Neural progenitor cell (in vitro differentiated cells): ENCODE results near the gene AKR1E2.

ENCODE experiments used
- EZH2 ChIP-seq: fragments of 200-600 bp; sonication (generic); IDR thresholded peaks from 2 replicates; pipeline ENCODE4 v1.6.1; 2017; ENCODE audit warnings: antibody characterized with exemption, mild to moderate bottlenecking, moderate library complexity
- EZH2phosphoT487 ChIP-seq: fragments of 200-600 bp; sonication (generic); IDR thresholded peaks from 2 replicates; pipeline ENCODE4 v1.6.1; 2017; ENCODE audit warnings: antibody characterized with exemption
- TF ChIP-seq, protein P1 (sequence below): fragments of 200-600 bp; sonication (generic); IDR thresholded peaks from 2 replicates; pipeline ENCODE4 v1.5.1; 2017; ENCODE audit warnings: antibody characterized with exemption, mild to moderate bottlenecking

DNA sequence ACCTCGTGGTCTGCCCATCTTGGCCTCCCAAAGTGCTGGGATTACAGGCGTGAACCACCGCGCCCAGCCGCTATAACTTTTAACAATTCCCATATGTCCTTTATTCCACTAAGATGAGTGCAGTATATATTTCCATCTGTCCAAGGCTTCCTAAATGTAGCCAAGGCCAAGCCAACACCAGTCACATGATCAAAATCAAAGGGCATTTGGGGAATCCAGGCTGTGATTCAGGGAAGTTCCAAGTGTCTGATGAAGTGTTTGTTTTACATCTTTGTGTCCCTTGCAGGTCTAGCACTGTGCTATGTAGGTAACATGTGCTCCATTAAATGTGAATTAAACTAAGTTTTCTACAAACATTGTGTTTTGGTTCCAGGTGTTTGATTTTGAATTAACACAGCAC lies 20.8 kb downstream of the AKR1E2 start:
- TF ChIP-seq, protein P1, sequence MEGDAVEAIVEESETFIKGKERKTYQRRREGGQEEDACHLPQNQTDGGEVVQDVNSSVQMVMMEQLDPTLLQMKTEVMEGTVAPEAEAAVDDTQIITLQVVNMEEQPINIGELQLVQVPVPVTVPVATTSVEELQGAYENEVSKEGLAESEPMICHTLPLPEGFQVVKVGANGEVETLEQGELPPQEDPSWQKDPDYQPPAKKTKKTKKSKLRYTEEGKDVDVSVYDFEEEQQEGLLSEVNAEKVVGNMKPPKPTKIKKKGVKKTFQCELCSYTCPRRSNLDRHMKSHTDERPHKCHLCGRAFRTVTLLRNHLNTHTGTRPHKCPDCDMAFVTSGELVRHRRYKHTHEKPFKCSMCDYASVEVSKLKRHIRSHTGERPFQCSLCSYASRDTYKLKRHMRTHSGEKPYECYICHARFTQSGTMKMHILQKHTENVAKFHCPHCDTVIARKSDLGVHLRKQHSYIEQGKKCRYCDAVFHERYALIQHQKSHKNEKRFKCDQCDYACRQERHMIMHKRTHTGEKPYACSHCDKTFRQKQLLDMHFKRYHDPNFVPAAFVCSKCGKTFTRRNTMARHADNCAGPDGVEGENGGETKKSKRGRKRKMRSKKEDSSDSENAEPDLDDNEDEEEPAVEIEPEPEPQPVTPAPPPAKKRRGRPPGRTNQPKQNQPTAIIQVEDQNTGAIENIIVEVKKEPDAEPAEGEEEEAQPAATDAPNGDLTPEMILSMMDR: no peak
- TF ChIP-seq EZH2 (no peak), EZH2phosphoT487 (no peak)
